GM18508 (cell line): Measurements from ENCODE around the gene BET1L.
A peak's percentile ranks its signal among the peaks of the same experiment; 100 is the strongest.

ENCODE experiments used
- ATAC-seq: cut with Tn5 transposase; IDR thresholded peaks from one replicate; pipeline ENCODE4 v1.9.1; 2021; ENCODE audit warnings: moderate number of reproducible peaks; ENCODE audit not compliant: insufficient read depth, unreplicated experiment

Gene BET1L

GRCh38 chr11:210803-211180, 3.6 kb upstream of the BET1L start:
- no peak for ATAC-seq

- no peak for ATAC-seq
These were observed 3.1 kb upstream of the BET1L start for GRCh38 chr11:210122-210802.

- ATAC-seq: no peak
These were observed 2.3 kb upstream of the BET1L start for GRCh38 chr11:209275-210121.

GRCh38 chr11:208917-209260, 1.7 kb upstream of the BET1L start:
- ATAC-seq: no peak

GRCh38 chr11:208181-208916, 1.1 kb upstream of the BET1L start:
- no peak for ATAC-seq

- no peak for ATAC-seq
These were observed 623 bp upstream of the BET1L start for GRCh38 chr11:207863-208180.

GRCh38 chr11:206526-207207, 532 bp downstream of the BET1L start:
- peak; percentile 3 for ATAC-seq

- ATAC-seq: no peak
These were observed 1.2 kb downstream of the BET1L start for GRCh38 chr11:206002-206384.

GRCh38 chr11:205221-206001, 1.8 kb downstream of the BET1L start:
- ATAC-seq: no peak

GRCh38 chr11:204587-205109, 2.6 kb downstream of the BET1L start:
- ATAC-seq: no peak

GRCh38 chr11:203945-204586, 3.1 kb downstream of the BET1L start:
- no peak for ATAC-seq

GRCh38 chr11:203056-203944, 3.9 kb downstream of the BET1L start:
- no peak for ATAC-seq

- no peak for ATAC-seq
These were observed 4.7 kb downstream of the BET1L start for GRCh38 chr11:202490-202889.

- ATAC-seq: no peak
These were observed 5.2 kb downstream of the BET1L start for GRCh38 chr11:201966-202365.

- ATAC-seq: no peak
These were observed 6.8 kb downstream of the BET1L start for GRCh38 chr11:200224-201003.

- ATAC-seq: no peak
These were observed 7.4 kb downstream of the BET1L start for GRCh38 chr11:199782-200181.

- no peak for ATAC-seq
These were observed 8.1 kb downstream of the BET1L start for GRCh38 chr11:199004-199581.
